GM21360 (cell line): ENCODE measurements around the gene OXNAD1.
"Not testable (repeated sequence)": the region's sequence is repeated elsewhere in the genome, so short reads cannot be mapped to it uniquely, and the experiment has no call there.

Experiments used
- ATAC-seq: cut with Tn5 transposase; IDR thresholded peaks from one replicate; pipeline ENCODE4 v1.9.1; 2021; ENCODE audit warnings: mild to moderate bottlenecking, moderate library complexity; ENCODE audit not compliant: unreplicated experiment

OXNAD1 gene

GRCh38 chr3:16302082-16302631 is 37.1 kb downstream of the OXNAD1 start:
- ATAC-seq: no peak

- no peak for ATAC-seq
Measured at GRCh38 chr3:16303037-16303575, 38.1 kb downstream of the OXNAD1 start.

GRCh38 chr3:16304061-16305010 is 39.3 kb downstream of the OXNAD1 start:
- no peak for ATAC-seq

GRCh38 chr3:16305111-16305541 is 40.1 kb downstream of the OXNAD1 start:
- no peak for ATAC-seq

GRCh38 chr3:16307832-16308531 is 43.0 kb downstream of the OXNAD1 start:
- ATAC-seq: no peak

- ATAC-seq: no peak
Measured at GRCh38 chr3:16308727-16309126, 43.7 kb downstream of the OXNAD1 start.

- peak; percentile 85 for ATAC-seq
Measured at GRCh38 chr3:16309558-16309957, 44.5 kb downstream of the OXNAD1 start.

- ATAC-seq: not testable (repeated sequence)
Measured at GRCh38 chr3:16310486-16310885, 45.5 kb downstream of the OXNAD1 start.

GRCh38 chr3:16311960-16312451 is 47.0 kb downstream of the OXNAD1 start:
- ATAC-seq: peak; percentile 52

- no peak for ATAC-seq
Measured at GRCh38 chr3:16313886-16314645, 49.1 kb downstream of the OXNAD1 start.

GRCh38 chr3:16315623-16316022 is 50.6 kb downstream of the OXNAD1 start:
- ATAC-seq: no peak

- no peak for ATAC-seq
Measured at GRCh38 chr3:16316396-16316795, 51.4 kb downstream of the OXNAD1 start.

GRCh38 chr3:16316847-16317560 is 52.0 kb downstream of the OXNAD1 start:
- ATAC-seq: no peak

- ATAC-seq: no peak
Measured at GRCh38 chr3:16317561-16317945, 52.5 kb downstream of the OXNAD1 start.

GRCh38 chr3:16318176-16318575 is 53.2 kb downstream of the OXNAD1 start:
- ATAC-seq: no peak

GRCh38 chr3:16319307-16319706 is 54.3 kb downstream of the OXNAD1 start:
- ATAC-seq: no peak

GRCh38 chr3:16319723-16320122 is 54.7 kb downstream of the OXNAD1 start:
- ATAC-seq: no peak

GRCh38 chr3:16320711-16321110 is 55.7 kb downstream of the OXNAD1 start:
- ATAC-seq: no peak

- no peak for ATAC-seq
Measured at GRCh38 chr3:16322189-16322588, 57.2 kb downstream of the OXNAD1 start.

GRCh38 chr3:16323737-16324136 is 58.7 kb downstream of the OXNAD1 start:
- ATAC-seq: no peak
